ENCODE measurements around the gene KCNN3.
A peak's percentile ranks its signal among the peaks of the same experiment; 100 is the strongest.
"Not testable (repeated sequence)": the region's sequence is repeated elsewhere in the genome, so short reads cannot be mapped to it uniquely, and the experiment has no call there.

The KCNN3 gene

GRCh38 chr1:154870115-154870571, at the start of gene KCNN3:
Gene KCNN3, minus strand, starts transcription at chr1:154870281. Its CDS starts 317 bp downstream, at chr1:154869964.
- Histone ChIP-seq H3K36me3 (ENCODE audit: control insufficient read depth in 2 of 2, insufficient read depth in 2 of 2, low read length in 2 of 2) (no peaks in the 10 kb centered on the region), H3K9ac (ENCODE audit: low read length in 2 of 2) (peak within 1 kb of the TSS; percentile 47 to 54), H3K4me3 (ENCODE audit: low read length in 2 of 2) (peak within 1 kb of the TSS; percentile 76 to 83), H3K4me1 (ENCODE audit: control insufficient read depth, insufficient read depth, low read length) (peaks cover 26% of the 10 kb centered on the region), H3K9me3 (ENCODE audit: control insufficient read depth in 2 of 2, low read length in 2 of 2) (no peaks in the 10 kb centered on the region), H3K27ac (ENCODE audit: low read length) (peak within 1 kb of the TSS; percentile 24), H3K27me3 (ENCODE audit: control insufficient read depth in 1 of 2, insufficient read depth in 2 of 2, low read length in 2 of 2) (peaks cover 0 to 13% of the 10 kb centered on the region in 2 donors)

DNA sequence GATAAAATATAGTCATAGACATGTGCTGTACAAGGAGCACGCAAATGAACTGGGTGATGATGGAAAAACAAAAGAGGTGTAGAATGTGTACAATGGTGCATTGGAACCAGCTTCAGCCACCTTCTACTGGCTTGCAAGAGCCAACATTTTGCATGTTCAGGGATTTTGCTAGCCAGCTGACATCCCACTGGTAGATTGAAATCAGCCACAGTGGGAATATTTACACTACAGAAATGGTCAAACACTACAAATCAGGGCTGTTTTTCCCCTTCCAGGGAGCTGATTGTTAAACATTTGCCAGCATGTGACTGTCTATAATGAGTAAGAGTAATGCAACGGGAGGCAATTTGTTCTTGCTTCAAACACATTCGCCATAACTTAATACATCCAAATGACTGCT, 43.2 kb upstream of the KCNN3 start:
- no peaks in the 10 kb centered on the region for H3K9me3 ChIP-seq (ENCODE audit: control insufficient read depth in 2 of 2, low read length in 2 of 2)
- no peak overlapping the region for H3K27ac ChIP-seq (ENCODE audit: low read length)
- H3K36me3 ChIP-seq (ENCODE audit: control insufficient read depth in 2 of 2, insufficient read depth in 2 of 2, low read length in 2 of 2), result no peaks in the 10 kb centered on the region
- no peak overlapping the region for H3K9ac ChIP-seq (ENCODE audit: low read length in 2 of 2)
- no peaks in the 10 kb centered on the region for H3K4me1 ChIP-seq (ENCODE audit: control insufficient read depth, insufficient read depth, low read length)
- no peaks in the 10 kb centered on the region for H3K27me3 ChIP-seq (ENCODE audit: control insufficient read depth in 1 of 2, insufficient read depth in 2 of 2, low read length in 2 of 2)
- no peak overlapping the region for H3K4me3 ChIP-seq (ENCODE audit: low read length in 2 of 2)

GRCh38 chr1:154912755-154913154, 42.7 kb upstream of the KCNN3 start:
- no peak overlapping the region for H3K9ac ChIP-seq (ENCODE audit: low read length in 2 of 2)
- no peak overlapping the region for H3K27ac ChIP-seq (ENCODE audit: low read length)
- no peaks in the 10 kb centered on the region for H3K9me3 ChIP-seq (ENCODE audit: control insufficient read depth in 2 of 2, low read length in 2 of 2)
- no peaks in the 10 kb centered on the region for H3K36me3 ChIP-seq (ENCODE audit: control insufficient read depth in 2 of 2, insufficient read depth in 2 of 2, low read length in 2 of 2)
- H3K4me3 ChIP-seq (ENCODE audit: low read length in 2 of 2), result no peak overlapping the region
- H3K27me3 ChIP-seq (ENCODE audit: control insufficient read depth in 1 of 2, insufficient read depth in 2 of 2, low read length in 2 of 2), result no peaks in the 10 kb centered on the region
- H3K4me1 ChIP-seq (ENCODE audit: control insufficient read depth, insufficient read depth, low read length), result no peaks in the 10 kb centered on the region

- Histone ChIP-seq H3K4me3 (ENCODE audit: low read length in 2 of 2) (no peak overlapping the region), H3K27me3 (ENCODE audit: control insufficient read depth in 1 of 2, insufficient read depth in 2 of 2, low read length in 2 of 2) (no peaks in the 10 kb centered on the region), H3K27ac (ENCODE audit: low read length) (no peak overlapping the region), H3K36me3 (ENCODE audit: control insufficient read depth in 2 of 2, insufficient read depth in 2 of 2, low read length in 2 of 2) (no peaks in the 10 kb centered on the region), H3K4me1 (ENCODE audit: control insufficient read depth, insufficient read depth, low read length) (no peaks in the 10 kb centered on the region), H3K9me3 (ENCODE audit: control insufficient read depth in 2 of 2, low read length in 2 of 2) (no peaks in the 10 kb centered on the region), H3K9ac (ENCODE audit: low read length in 2 of 2) (no peak overlapping the region)
Observed at GRCh38 chr1:154911691-154912550, 41.8 kb upstream of the KCNN3 start.

DNA sequence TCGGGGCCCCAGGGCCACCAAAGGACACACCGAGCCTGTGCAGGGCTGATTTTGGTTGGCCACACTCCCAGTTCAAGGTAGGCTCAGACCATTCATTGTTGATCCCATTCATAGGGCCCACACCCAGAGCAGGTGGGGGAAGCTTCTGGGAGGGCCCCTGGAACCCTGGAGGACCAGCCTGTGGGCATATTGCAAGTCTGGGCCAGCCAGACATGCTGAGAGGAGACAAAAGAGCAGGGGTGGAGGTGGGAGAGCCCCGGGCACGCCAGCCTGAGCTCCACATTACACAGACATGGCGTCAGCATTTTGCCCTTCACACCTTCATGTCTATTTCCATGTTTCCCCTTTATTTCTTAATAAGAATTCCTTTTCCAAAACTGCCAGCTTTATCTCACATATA, 40.8 kb upstream of the KCNN3 start:
- Histone ChIP-seq H3K27ac (ENCODE audit: low read length) (no peak overlapping the region), H3K4me3 (ENCODE audit: low read length in 2 of 2) (no peak overlapping the region), H3K36me3 (ENCODE audit: control insufficient read depth in 2 of 2, insufficient read depth in 2 of 2, low read length in 2 of 2) (no peaks in the 10 kb centered on the region), H3K4me1 (ENCODE audit: control insufficient read depth, insufficient read depth, low read length) (no peaks in the 10 kb centered on the region), H3K9ac (ENCODE audit: low read length in 2 of 2) (no peak overlapping the region), H3K27me3 (ENCODE audit: control insufficient read depth in 1 of 2, insufficient read depth in 2 of 2, low read length in 2 of 2) (no peaks in the 10 kb centered on the region), H3K9me3 (ENCODE audit: control insufficient read depth in 2 of 2, low read length in 2 of 2) (no peaks in the 10 kb centered on the region)

GRCh38 chr1:154908937-154909336, 38.9 kb upstream of the KCNN3 start:
- H3K4me1 ChIP-seq (ENCODE audit: control insufficient read depth, insufficient read depth, low read length), result no peaks in the 10 kb centered on the region
- H3K36me3 ChIP-seq (ENCODE audit: control insufficient read depth in 2 of 2, insufficient read depth in 2 of 2, low read length in 2 of 2), result no peaks in the 10 kb centered on the region
- H3K27ac ChIP-seq (ENCODE audit: low read length), result no peak overlapping the region
- no peak overlapping the region for H3K4me3 ChIP-seq (ENCODE audit: low read length in 2 of 2)
- no peaks in the 10 kb centered on the region for H3K9me3 ChIP-seq (ENCODE audit: control insufficient read depth in 2 of 2, low read length in 2 of 2)
- H3K27me3 ChIP-seq (ENCODE audit: control insufficient read depth in 1 of 2, insufficient read depth in 2 of 2, low read length in 2 of 2), result no peaks in the 10 kb centered on the region
- no peak overlapping the region for H3K9ac ChIP-seq (ENCODE audit: low read length in 2 of 2)

GRCh38 chr1:154908129-154908528, 38.0 kb upstream of the KCNN3 start:
- H3K36me3 ChIP-seq (ENCODE audit: control insufficient read depth in 2 of 2, insufficient read depth in 2 of 2, low read length in 2 of 2); H3K27me3 ChIP-seq (ENCODE audit: control insufficient read depth in 1 of 2, insufficient read depth in 2 of 2, low read length in 2 of 2); H3K4me3 ChIP-seq (ENCODE audit: low read length in 2 of 2); H3K9ac ChIP-seq (ENCODE audit: low read length in 2 of 2); H3K9me3 ChIP-seq (ENCODE audit: control insufficient read depth in 2 of 2, low read length in 2 of 2); H3K27ac ChIP-seq (ENCODE audit: low read length); H3K4me1 ChIP-seq (ENCODE audit: control insufficient read depth, insufficient read depth, low read length): not testable (repeated sequence)

GRCh38 chr1:154906621-154907081, 36.6 kb upstream of the KCNN3 start:
- Histone ChIP-seq H3K9ac (ENCODE audit: low read length in 2 of 2) (no peak overlapping the region), H3K9me3 (ENCODE audit: control insufficient read depth in 2 of 2, low read length in 2 of 2) (no peaks in the 10 kb centered on the region), H3K27me3 (ENCODE audit: control insufficient read depth in 1 of 2, insufficient read depth in 2 of 2, low read length in 2 of 2) (no peaks in the 10 kb centered on the region), H3K4me3 (ENCODE audit: low read length in 2 of 2) (no peak overlapping the region), H3K4me1 (ENCODE audit: control insufficient read depth, insufficient read depth, low read length) (no peaks in the 10 kb centered on the region), H3K27ac (ENCODE audit: low read length) (no peak overlapping the region), H3K36me3 (ENCODE audit: control insufficient read depth in 2 of 2, insufficient read depth in 2 of 2, low read length in 2 of 2) (no peaks in the 10 kb centered on the region)

GRCh38 chr1:154902938-154903566, 33.0 kb upstream of the KCNN3 start:
- no peaks in the 10 kb centered on the region for H3K36me3 ChIP-seq (ENCODE audit: control insufficient read depth in 2 of 2, insufficient read depth in 2 of 2, low read length in 2 of 2)
- no peak overlapping the region for H3K27ac ChIP-seq (ENCODE audit: low read length)
- no peaks in the 10 kb centered on the region for H3K27me3 ChIP-seq (ENCODE audit: control insufficient read depth in 1 of 2, insufficient read depth in 2 of 2, low read length in 2 of 2)
- H3K9me3 ChIP-seq (ENCODE audit: control insufficient read depth in 2 of 2, low read length in 2 of 2), result no peaks in the 10 kb centered on the region
- no peak overlapping the region for H3K4me3 ChIP-seq (ENCODE audit: low read length in 2 of 2)
- no peaks in the 10 kb centered on the region for H3K4me1 ChIP-seq (ENCODE audit: control insufficient read depth, insufficient read depth, low read length)
- H3K9ac ChIP-seq (ENCODE audit: low read length in 2 of 2), result no peak overlapping the region

DNA sequence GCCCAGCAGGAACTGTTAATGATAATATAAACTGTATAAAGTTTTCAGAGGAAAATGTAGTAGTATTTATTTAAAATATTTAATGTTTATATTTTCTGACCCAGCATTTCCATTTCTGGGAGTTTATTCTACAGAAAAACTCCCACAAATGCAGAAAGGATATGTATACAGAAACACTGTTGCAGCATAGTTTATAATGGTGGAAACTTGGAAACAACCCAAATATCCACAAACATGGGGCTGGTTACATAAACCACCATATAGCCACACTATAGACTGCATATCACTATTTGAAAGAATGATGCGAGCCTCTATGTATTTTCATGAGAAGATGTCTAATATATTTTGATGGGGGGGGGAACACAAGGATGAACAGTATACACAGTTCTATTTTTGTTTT, 31.5 kb upstream of the KCNN3 start:
- no peaks in the 10 kb centered on the region for H3K36me3 ChIP-seq (ENCODE audit: control insufficient read depth in 2 of 2, insufficient read depth in 2 of 2, low read length in 2 of 2)
- H3K4me3 ChIP-seq (ENCODE audit: low read length in 2 of 2), result no peak overlapping the region
- no peaks in the 10 kb centered on the region for H3K27me3 ChIP-seq (ENCODE audit: control insufficient read depth in 1 of 2, insufficient read depth in 2 of 2, low read length in 2 of 2)
- H3K4me1 ChIP-seq (ENCODE audit: control insufficient read depth, insufficient read depth, low read length), result no peaks in the 10 kb centered on the region
- H3K9me3 ChIP-seq (ENCODE audit: control insufficient read depth in 2 of 2, low read length in 2 of 2), result no peaks in the 10 kb centered on the region
- no peak overlapping the region for H3K9ac ChIP-seq (ENCODE audit: low read length in 2 of 2)
- no peak overlapping the region for H3K27ac ChIP-seq (ENCODE audit: low read length)

DNA sequence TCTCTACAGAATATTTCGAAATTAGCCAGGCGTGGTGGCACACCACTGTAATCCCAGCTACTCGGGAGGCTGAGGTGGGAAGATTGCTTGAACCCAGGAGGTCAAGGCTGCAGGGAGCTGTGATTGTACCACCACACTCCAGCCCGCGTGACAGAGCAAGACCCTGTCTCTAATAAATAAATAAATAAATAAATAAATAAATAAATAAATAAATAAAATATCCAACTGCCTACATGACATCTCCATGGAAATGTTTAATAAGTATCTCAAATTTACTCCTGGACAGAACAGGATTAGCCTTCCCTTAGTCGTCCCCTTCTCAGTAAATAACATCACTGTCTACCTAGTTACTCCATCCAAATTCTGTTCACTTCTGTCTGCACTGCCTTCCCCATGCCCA, 29.0 kb upstream of the KCNN3 start:
- H3K27me3 ChIP-seq (ENCODE audit: control insufficient read depth in 1 of 2, insufficient read depth in 2 of 2, low read length in 2 of 2), result no peaks in the 10 kb centered on the region

More for the DNA sequence above, 29.0 kb upstream of the KCNN3 start:
- H3K9me3 ChIP-seq (ENCODE audit: control insufficient read depth in 2 of 2, low read length in 2 of 2), result no peaks in the 10 kb centered on the region
- no peak overlapping the region for H3K27ac ChIP-seq (ENCODE audit: low read length)
- no peaks in the 10 kb centered on the region for H3K4me1 ChIP-seq (ENCODE audit: control insufficient read depth, insufficient read depth, low read length)
- H3K4me3 ChIP-seq (ENCODE audit: low read length in 2 of 2), result no peak overlapping the region
- no peaks in the 10 kb centered on the region for H3K36me3 ChIP-seq (ENCODE audit: control insufficient read depth in 2 of 2, insufficient read depth in 2 of 2, low read length in 2 of 2)
- no peak overlapping the region for H3K9ac ChIP-seq (ENCODE audit: low read length in 2 of 2)

All from stomach smooth muscle (tissue), 2 donors.